Mammary epithelial cell (primary cell): ENCODE data around the gene FBXO3.

Source experiments
- CTCF ChIP-seq, 2 donors: IDR thresholded peaks in 1 of 2; conservative IDR thresholded peaks in 1 of 2; 2 replicates each; pipeline ENCODE4 v1.5.1; 2011 to 2012; ENCODE audit warnings: inconsistent platforms in 2 of 2, low read length in 2 of 2, mild to moderate bottlenecking in 2 of 2, control low read depth in 1 of 2, low read depth in 1 of 2; ENCODE audit not compliant: insufficient read depth in 1 of 2; ENCODE audit errors: extremely low read depth in 1 of 2
- EZH2 ChIP-seq: IDR thresholded peaks from 2 replicates; pipeline ENCODE4 v1.6.1; 2012; ENCODE audit warnings: low read length, inconsistent platforms, borderline replicate concordance

GRCh38 chr11:33700502-33701271, 73.6 kb downstream of the FBXO3 start, which contains the start of gene C11orf91:
- TF ChIP-seq CTCF (conservative IDR thresholded peaks at IDR 0.05 in 1 of 2, IDR thresholded peaks at IDR 0.05 in 1 of 2; ENCODE audit: extremely low read depth in 1 of 2, insufficient read depth in 1 of 2, low read depth in 1 of 2, low read length in 2 of 2) (no peak), EZH2 (no peak)
